GM12874 (cell line): ENCODE data around the gene ADARB2.

Experiments
- CTCF ChIP-seq: IDR thresholded peaks from 2 replicates; pipeline ENCODE4 v1.5.1; 2011; ENCODE audit warnings: low read depth, mild to moderate bottlenecking, control low read depth, low read length, moderate library complexity; ENCODE audit not compliant: insufficient read depth

The ADARB2 gene

GRCh38 chr10:1519391-1519790 lies 217.9 kb downstream of the ADARB2 start:
- no peak for TF ChIP-seq CTCF

- no peak for TF ChIP-seq CTCF
Measured at GRCh38 chr10:1517684-1518083, 219.6 kb downstream of the ADARB2 start.

- no peak for TF ChIP-seq CTCF
Measured at GRCh38 chr10:1516492-1517165, 220.7 kb downstream of the ADARB2 start.

GRCh38 chr10:1515780-1516491 lies 221.4 kb downstream of the ADARB2 start:
- no peak for TF ChIP-seq CTCF

GRCh38 chr10:1515121-1515779 lies 222.1 kb downstream of the ADARB2 start:
- TF ChIP-seq CTCF: no peak

GRCh38 chr10:1514681-1515080 lies 222.6 kb downstream of the ADARB2 start:
- no peak for TF ChIP-seq CTCF

- TF ChIP-seq CTCF: no peak
Measured at GRCh38 chr10:1513221-1513620, 224.1 kb downstream of the ADARB2 start.
